Measurements from ENCODE around the gene NSMF.

The NSMF gene

DNA sequence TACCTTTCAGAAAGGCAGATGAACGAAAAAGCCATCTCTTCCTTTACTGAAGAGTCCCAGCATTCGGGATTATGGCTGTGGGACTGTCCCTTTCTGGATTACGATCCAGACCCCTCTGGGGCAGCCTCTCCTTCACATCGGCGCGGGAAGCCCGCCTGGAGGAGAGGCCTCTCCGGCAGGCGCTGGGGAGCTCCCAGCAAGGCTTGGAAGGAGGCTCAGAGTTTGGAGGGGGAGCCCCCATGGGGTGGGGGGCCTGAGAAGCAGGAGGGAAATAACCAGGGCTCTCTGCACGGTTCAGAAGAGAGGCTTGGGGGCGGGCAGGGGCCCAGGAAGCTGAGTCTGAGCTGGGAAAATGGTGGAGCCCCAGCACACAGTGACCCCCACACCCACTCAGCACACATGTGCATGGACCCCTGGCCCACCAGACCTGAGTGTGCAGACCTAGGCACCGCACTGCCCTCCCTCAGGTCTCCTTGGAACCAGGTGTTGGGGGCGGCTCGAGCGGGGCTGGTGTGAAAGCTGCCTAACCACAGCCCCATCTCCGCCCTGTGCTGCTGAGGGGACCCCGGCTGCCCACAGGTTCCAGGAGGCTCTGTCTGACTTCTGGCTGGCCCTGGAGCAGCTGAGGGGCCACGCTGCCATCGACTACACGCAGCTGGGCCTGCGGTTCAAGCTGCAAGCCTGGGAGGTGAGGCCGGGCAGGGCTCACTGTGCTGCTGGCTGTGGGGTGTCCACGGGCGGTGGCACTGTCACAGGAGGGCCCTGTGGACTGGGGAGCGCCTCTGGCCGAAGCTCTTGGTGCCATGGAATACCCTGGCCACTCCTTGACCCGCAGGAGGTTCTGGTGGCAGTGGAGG is 31.5 kb downstream of the NSMF start:
- H3K4me1 ChIP-seq (ENCODE audit: control extremely low read depth in 1 of 4, control insufficient read depth in 4 of 4, insufficient read depth in 4 of 4, low read length in 3 of 4) = peaks cover 0 to 11% (median 10%) of the 10 kb centered on the region in 4 experiments

GRCh38 chr9:137426018-137426681 is 33.0 kb downstream of the NSMF start:
- Histone ChIP-seq H3K27ac (ENCODE audit: insufficient read depth in 1 of 2, low read depth in 1 of 2, low read length in 2 of 2, poor library complexity in 1 of 2, severe bottlenecking in 2 of 2) (no peak overlapping the region), H3K4me1 (ENCODE audit: control extremely low read depth in 1 of 4, control insufficient read depth in 4 of 4, insufficient read depth in 4 of 4, low read length in 3 of 4) (peaks cover 13 to 23% (median 21%) of the 10 kb centered on the region in 4 experiments), H3K9me3 (ENCODE audit: control extremely low read depth in 1 of 5, control insufficient read depth in 4 of 5, insufficient read depth in 2 of 5, low read depth in 1 of 5, low read length in 4 of 5) (no peaks in the 10 kb centered on the region), H3K36me3 (ENCODE audit: control insufficient read depth in 4 of 4, insufficient read depth in 4 of 4, low read length in 3 of 4) (peaks cover 0 to 2% (median 0%) of the 10 kb centered on the region in 4 experiments), H3K4me3 (ENCODE audit: control insufficient read depth in 1 of 7, extremely low read depth in 1 of 7, insufficient read depth in 4 of 7, low read depth in 2 of 7, low read length in 6 of 7) (no peak overlapping the region), H3K27me3 (replicated peaks in 2 of 5; ENCODE audit: control insufficient read depth in 4 of 5, insufficient read depth in 5 of 5, low read length in 4 of 5) (no peaks in the 10 kb centered on the region)
- 98% methylated on average over 13 of the region's 18 CpGs for WGBS (ENCODE audit: insufficient coverage)
- ChIA-PET CTCF (no interaction called here), POLR2A (no interaction called here)
- DNase-seq = no peak

More for the DNA sequence above, 31.5 kb downstream of the NSMF start:
- ChIA-PET POLR2A (no interaction called here), CTCF (interaction anchor here (1.2 kb wide), 1 partner anchor 16 kb away, joined by 6 read pairs; no protein-coding TSS in a partner anchor)
- Histone ChIP-seq H3K9me3 (ENCODE audit: control extremely low read depth in 1 of 5, control insufficient read depth in 4 of 5, insufficient read depth in 2 of 5, low read depth in 1 of 5, low read length in 4 of 5) (no peaks in the 10 kb centered on the region), H3K4me3 (ENCODE audit: control insufficient read depth in 1 of 7, extremely low read depth in 1 of 7, insufficient read depth in 4 of 7, low read depth in 2 of 7, low read length in 6 of 7) (no peak overlapping the region), H3K36me3 (ENCODE audit: control insufficient read depth in 4 of 4, insufficient read depth in 4 of 4, low read length in 3 of 4) (peaks cover 0 to 2% (median 0%) of the 10 kb centered on the region in 4 experiments), H3K27me3 (replicated peaks in 2 of 5; ENCODE audit: control insufficient read depth in 4 of 5, insufficient read depth in 5 of 5, low read length in 4 of 5) (no peaks in the 10 kb centered on the region), H3K27ac (ENCODE audit: insufficient read depth in 1 of 2, low read depth in 1 of 2, low read length in 2 of 2, poor library complexity in 1 of 2, severe bottlenecking in 2 of 2) (no peak overlapping the region)
- WGBS (ENCODE audit: insufficient coverage) = 99% methylated on average over 20 of the region's 27 CpGs
- DNase-seq = no peak

DNA sequence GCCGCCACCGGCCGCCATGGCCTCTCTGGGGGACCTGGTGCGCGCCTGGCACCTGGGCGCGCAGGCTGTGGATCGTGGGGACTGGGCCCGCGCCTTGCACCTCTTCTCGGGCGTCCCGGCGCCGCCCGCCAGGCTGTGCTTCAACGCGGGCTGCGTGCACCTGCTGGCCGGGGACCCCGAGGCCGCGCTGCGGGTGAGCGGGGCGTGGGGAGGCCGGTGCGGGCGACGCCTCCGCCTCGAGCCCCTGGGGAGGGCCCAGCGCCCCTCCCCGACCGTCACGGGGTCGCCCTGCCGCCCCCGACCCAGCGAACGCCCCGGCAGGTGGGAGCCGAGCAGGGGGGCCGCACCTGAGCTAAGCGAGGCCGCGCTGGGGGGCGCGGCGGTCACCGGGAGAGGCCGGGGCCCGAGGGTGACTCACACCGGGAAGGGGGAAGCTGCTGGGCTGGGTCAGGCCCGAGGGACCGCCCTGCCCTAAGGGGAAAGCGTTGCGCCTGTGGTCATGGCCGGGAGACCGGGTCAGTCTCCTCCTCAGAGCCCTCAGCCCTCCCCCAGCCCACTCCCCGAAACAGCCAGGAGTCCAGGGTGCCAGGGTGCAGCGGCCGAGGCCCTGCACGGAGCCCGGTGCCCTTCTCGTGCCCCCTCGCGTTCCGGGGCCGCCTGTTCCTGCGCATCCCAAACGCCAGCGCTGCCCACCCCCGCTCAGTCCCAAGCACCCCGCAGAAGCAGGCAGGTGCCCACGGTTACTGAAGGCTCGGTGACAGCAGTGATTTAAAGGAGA is 35.4 kb downstream of the NSMF start:
- Histone ChIP-seq H3K27me3 (replicated peaks in 2 of 5; ENCODE audit: control insufficient read depth in 4 of 5, insufficient read depth in 5 of 5, low read length in 4 of 5) (no peaks in the 10 kb centered on the region), H3K4me1 (ENCODE audit: control extremely low read depth in 1 of 4, control insufficient read depth in 4 of 4, insufficient read depth in 4 of 4, low read length in 3 of 4) (peaks cover 13 to 26% (median 22%) of the 10 kb centered on the region in 4 experiments), H3K9me3 (ENCODE audit: control extremely low read depth in 1 of 5, control insufficient read depth in 4 of 5, insufficient read depth in 2 of 5, low read depth in 1 of 5, low read length in 4 of 5) (no peaks in the 10 kb centered on the region), H3K36me3 (ENCODE audit: control insufficient read depth in 4 of 4, insufficient read depth in 4 of 4, low read length in 3 of 4) (peaks cover 0 to 2% (median 0%) of the 10 kb centered on the region in 4 experiments), H3K27ac (ENCODE audit: insufficient read depth in 1 of 2, low read depth in 1 of 2, low read length in 2 of 2, poor library complexity in 1 of 2, severe bottlenecking in 2 of 2) (peak overlapping the region in 1 of 2 experiments; percentile 54), H3K4me3 (ENCODE audit: control insufficient read depth in 1 of 7, extremely low read depth in 1 of 7, insufficient read depth in 4 of 7, low read depth in 2 of 7, low read length in 6 of 7) (peak overlapping the region; percentile 46 to 90 (median 83))
- POLR2A ChIA-PET = interaction anchor here (0.6 to 1.2 kb wide), 6 partner anchors 11 to 184 kb away, joined by 3 read pairs; partner anchors contain the start of gene NRARP
- DNase-seq = peak in 1 of 3 donors; percentile 45
- 7% methylated on average over 54 of the region's 77 CpGs for WGBS (ENCODE audit: insufficient coverage)
- CTCF ChIA-PET = interaction anchor here (1.0 to 2.5 kb wide), 10 partner anchors 9 to 137 kb away, joined by 3 to 33 read pairs (median 4); partner anchors contain the start of gene NRARP

GRCh38 chr9:137422604-137423513 is 36.3 kb downstream of the NSMF start, which contains the start of the genes EXD3 and NOXA1:
Gene EXD3, minus strand, starts transcription at chr9:137423162. Its CDS starts 27,805 bp downstream, at chr9:137395357.
Gene NOXA1, plus strand, starts transcription at chr9:137423393. Its CDS starts 137 bp downstream, at chr9:137423530.
- ChIA-PET POLR2A (interaction anchor here (0.6 to 1.2 kb wide), 5 partner anchors 10 to 183 kb away, joined by 3 read pairs; partner anchors contain the start of gene NRARP), CTCF (interaction anchor here (1.0 to 2.5 kb wide), 10 partner anchors 9 to 136 kb away, joined by 3 to 33 read pairs (median 4); partner anchors contain the start of gene NRARP)
- DNase-seq = peak; percentile 91 to 94 (median 94)
- no peaks in the 10 kb centered on the region for H3K9me3 ChIP-seq (ENCODE audit: control extremely low read depth in 1 of 5, control insufficient read depth in 4 of 5, insufficient read depth in 2 of 5, low read depth in 1 of 5, low read length in 4 of 5)
- peaks cover 13 to 26% (median 22%) of the 10 kb centered on the region in 4 experiments for H3K4me1 ChIP-seq (ENCODE audit: control extremely low read depth in 1 of 4, control insufficient read depth in 4 of 4, insufficient read depth in 4 of 4, low read length in 3 of 4)
- peaks cover 0 to 2% (median 0%) of the 10 kb centered on the region in 4 experiments for H3K36me3 ChIP-seq (ENCODE audit: control insufficient read depth in 4 of 4, insufficient read depth in 4 of 4, low read length in 3 of 4)
- under 1% methylated on average over 76 of the region's 113 CpGs for WGBS (ENCODE audit: insufficient coverage)
- H3K27ac ChIP-seq (ENCODE audit: insufficient read depth in 1 of 2, low read depth in 1 of 2, low read length in 2 of 2, poor library complexity in 1 of 2, severe bottlenecking in 2 of 2) = peak within 1 kb of the TSS; percentile 15 to 73
- H3K4me3 ChIP-seq (ENCODE audit: control insufficient read depth in 1 of 7, extremely low read depth in 1 of 7, insufficient read depth in 4 of 7, low read depth in 2 of 7, low read length in 6 of 7) = peak within 1 kb of the TSS; percentile 69 to 90 (median 83)
- no peaks in the 10 kb centered on the region for H3K27me3 ChIP-seq (replicated peaks in 2 of 5; ENCODE audit: control insufficient read depth in 4 of 5, insufficient read depth in 5 of 5, low read length in 4 of 5)

- Histone ChIP-seq H3K27ac (ENCODE audit: insufficient read depth in 1 of 2, low read depth in 1 of 2, low read length in 2 of 2, poor library complexity in 1 of 2, severe bottlenecking in 2 of 2) (peak overlapping the region; percentile 15 to 73), H3K4me1 (ENCODE audit: control extremely low read depth in 1 of 4, control insufficient read depth in 4 of 4, insufficient read depth in 4 of 4, low read length in 3 of 4) (peaks cover 13 to 26% (median 22%) of the 10 kb centered on the region in 4 experiments), H3K27me3 (replicated peaks in 2 of 5; ENCODE audit: control insufficient read depth in 4 of 5, insufficient read depth in 5 of 5, low read length in 4 of 5) (no peaks in the 10 kb centered on the region), H3K4me3 (ENCODE audit: control insufficient read depth in 1 of 7, extremely low read depth in 1 of 7, insufficient read depth in 4 of 7, low read depth in 2 of 7, low read length in 6 of 7) (peak overlapping the region; percentile 69 to 90 (median 83)), H3K36me3 (ENCODE audit: control insufficient read depth in 4 of 4, insufficient read depth in 4 of 4, low read length in 3 of 4) (peaks cover 0 to 2% (median 0%) of the 10 kb centered on the region in 4 experiments), H3K9me3 (ENCODE audit: control extremely low read depth in 1 of 5, control insufficient read depth in 4 of 5, insufficient read depth in 2 of 5, low read depth in 1 of 5, low read length in 4 of 5) (no peaks in the 10 kb centered on the region)
- ChIA-PET CTCF (interaction anchor here (1.3 to 2.5 kb wide), 6 partner anchors 9 to 120 kb away, joined by 3 to 33 read pairs (median 7); partner anchors contain the start of gene NRARP), POLR2A (no interaction called here)
- no peak for DNase-seq
- 5% methylated on average over 11 of the region's 11 CpGs for WGBS (ENCODE audit: insufficient coverage)
Observed at GRCh38 chr9:137421838-137422603, 37.1 kb downstream of the NSMF start.

Measured in common myeloid progenitor, CD34-positive (primary cell).